ENCODE measurements around the gene FRMD6. TPM values are rescaled to one million over a fixed set of nuclear protein-coding genes. Genes with fewer than 3 reads are reported as not detected.

FRMD6 gene
- total RNA-seq, 1 experiment from 2014 or later: 9.6 TPM

DNA sequence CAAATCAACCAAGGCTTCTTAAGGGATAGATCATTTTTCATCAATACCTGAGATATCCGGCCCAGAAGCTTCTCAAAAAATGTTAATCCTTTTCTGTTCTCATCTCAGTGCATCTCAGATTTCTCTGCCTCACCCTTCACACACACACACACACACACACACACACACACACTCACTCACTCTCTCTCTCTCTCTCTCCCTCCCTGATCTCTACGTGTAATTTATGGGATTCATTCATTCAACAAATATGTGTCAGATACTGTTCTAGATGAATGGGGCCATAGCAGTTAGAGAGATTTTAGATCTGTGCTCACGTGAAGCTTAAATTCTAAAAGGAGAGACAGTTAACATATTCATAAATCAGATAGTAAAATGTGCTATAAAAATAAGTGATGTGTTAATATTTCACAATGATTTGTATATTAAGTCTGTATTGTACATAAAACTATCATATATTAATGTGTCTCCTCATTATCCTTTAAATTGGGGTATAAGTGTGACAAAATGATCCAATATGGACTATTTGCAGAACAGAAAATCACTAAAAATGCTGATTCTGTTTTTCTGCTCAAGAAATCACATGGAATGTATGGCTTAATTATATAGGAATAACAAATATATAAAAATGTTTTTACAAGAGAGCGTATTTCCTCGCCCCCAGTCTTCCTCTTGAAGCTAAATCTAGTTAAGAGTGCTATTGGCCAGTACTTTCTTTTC, 7.3 kb upstream of the FRMD6 start:
- H2BK15ac ChIP-seq (ENCODE audit: low read depth, low read length): no peak overlapping the region
- H3K79me1 ChIP-seq (ENCODE audit: insufficient read depth, low read depth, low read length, poor library complexity, severe bottlenecking): no peaks in the 10 kb centered on the region
- H3K18ac ChIP-seq (ENCODE audit: insufficient read length, low read depth, low read length): no peak overlapping the region
- Mint-ChIP-seq H3K4me1 (peaks cover 5 to 8% of the 10 kb centered on the region in 2 experiments; a peak in 3 of 4 replicates), H3K4me3 (no peak overlapping the region), H3K36me3 (ENCODE audit: insufficient read depth in 1 of 3, low read depth in 3 of 3) (no peaks in the 10 kb centered on the region), H3K27ac (no peak overlapping the region), H3K9me3 (no peaks in the 10 kb centered on the region), H3K27me3 (ENCODE audit: low read depth) (no peaks in the 10 kb centered on the region)
- H3K4ac ChIP-seq (ENCODE audit: low read depth, low read length): no peak overlapping the region
- no peak for DNase-seq
- H2AK5ac ChIP-seq (ENCODE audit: insufficient read length, low read length): no peak overlapping the region
- no peak overlapping the region for H3K14ac ChIP-seq (ENCODE audit: insufficient read depth, low read length)
- H2BK20ac ChIP-seq (ENCODE audit: low read depth, low read length, poor library complexity, severe bottlenecking): no peak overlapping the region
- TF ChIP-seq, protein P1, sequence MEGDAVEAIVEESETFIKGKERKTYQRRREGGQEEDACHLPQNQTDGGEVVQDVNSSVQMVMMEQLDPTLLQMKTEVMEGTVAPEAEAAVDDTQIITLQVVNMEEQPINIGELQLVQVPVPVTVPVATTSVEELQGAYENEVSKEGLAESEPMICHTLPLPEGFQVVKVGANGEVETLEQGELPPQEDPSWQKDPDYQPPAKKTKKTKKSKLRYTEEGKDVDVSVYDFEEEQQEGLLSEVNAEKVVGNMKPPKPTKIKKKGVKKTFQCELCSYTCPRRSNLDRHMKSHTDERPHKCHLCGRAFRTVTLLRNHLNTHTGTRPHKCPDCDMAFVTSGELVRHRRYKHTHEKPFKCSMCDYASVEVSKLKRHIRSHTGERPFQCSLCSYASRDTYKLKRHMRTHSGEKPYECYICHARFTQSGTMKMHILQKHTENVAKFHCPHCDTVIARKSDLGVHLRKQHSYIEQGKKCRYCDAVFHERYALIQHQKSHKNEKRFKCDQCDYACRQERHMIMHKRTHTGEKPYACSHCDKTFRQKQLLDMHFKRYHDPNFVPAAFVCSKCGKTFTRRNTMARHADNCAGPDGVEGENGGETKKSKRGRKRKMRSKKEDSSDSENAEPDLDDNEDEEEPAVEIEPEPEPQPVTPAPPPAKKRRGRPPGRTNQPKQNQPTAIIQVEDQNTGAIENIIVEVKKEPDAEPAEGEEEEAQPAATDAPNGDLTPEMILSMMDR (conservative IDR thresholded peaks at IDR 0.05): no peak
- no peak overlapping the region for H2AFZ ChIP-seq (ENCODE audit: low read length)
- H3K23me2 ChIP-seq (ENCODE audit: insufficient read length, low read depth, low read length, poor library complexity, severe bottlenecking): no peaks in the 10 kb centered on the region
- no peak overlapping the region for H4K91ac ChIP-seq (ENCODE audit: insufficient read length, low read depth, low read length)
- H3K9me3 ChIP-seq (ENCODE audit: control insufficient read depth, low read depth, low read length): no peaks in the 10 kb centered on the region
- H4K20me1 ChIP-seq (ENCODE audit: control insufficient read depth, insufficient read depth, insufficient read length): no peaks in the 10 kb centered on the region
- no CpG with 5 or more reads among the region's 5 CpGs for WGBS (ENCODE audit: extremely low coverage, insufficient read length, low lambda C conversion rate)
- H4K8ac ChIP-seq (replicated peaks; ENCODE audit: insufficient read length, low read depth, low read length): no peak overlapping the region
- H3K9ac ChIP-seq (ENCODE audit: extremely low read depth, insufficient read length, low read length): no peak overlapping the region
- H2BK120ac ChIP-seq (ENCODE audit: low read depth, low read length, poor library complexity, severe bottlenecking): no peak overlapping the region
- H2BK5ac ChIP-seq (ENCODE audit: insufficient read length, low read length): no peak overlapping the region
- no peak overlapping the region for H4K5ac ChIP-seq (ENCODE audit: insufficient read length, low read depth, low read length)
- no peak overlapping the region for H2BK12ac ChIP-seq (ENCODE audit: insufficient read length, low read depth, low read length)
- H3K4me1 ChIP-seq (ENCODE audit: insufficient read depth, low read length): no peaks in the 10 kb centered on the region
- no peaks in the 10 kb centered on the region for H3K27me3 ChIP-seq (ENCODE audit: insufficient read depth, low read length)
- H3T11ph ChIP-seq (ENCODE audit: low read length): no peak overlapping the region
- no peaks in the 10 kb centered on the region for H3K79me2 ChIP-seq (ENCODE audit: insufficient read depth, low read length)
- no peak overlapping the region for H3K4me2 ChIP-seq (ENCODE audit: insufficient read depth, insufficient read length, low read length)
- no peak overlapping the region for H3K23ac ChIP-seq (ENCODE audit: insufficient read length, low read depth, low read length)
- H3K27ac ChIP-seq (ENCODE audit: insufficient read length, low read depth, low read length): no peak overlapping the region
- H3K56ac ChIP-seq (ENCODE audit: insufficient read length, low read depth, low read length): no peak overlapping the region

All from H9 (cell line).